ENCODE results near the gene VARS2.
A peak's percentile ranks its signal among the peaks of the same experiment; 100 is the strongest.

VARS2 gene

GRCh38 chr6:30882204-30882758 is 31.8 kb upstream of the VARS2 start:
- Histone ChIP-seq H3K79me2 (ENCODE audit: insufficient read depth, low read length) (no peaks in the 10 kb centered on the region), H2AFZ (ENCODE audit: low read length) (no peak overlapping the region), H3K9me2 (replicated peaks; ENCODE audit: low read depth, low read length) (no peaks in the 10 kb centered on the region), H3K4me3 (ENCODE audit: low read length, poor library complexity, severe bottlenecking) (no peak overlapping the region), H3K36me3 (ENCODE audit: insufficient read depth, low read length) (no peaks in the 10 kb centered on the region), H4K20me1 (ENCODE audit: insufficient read depth, low read length, poor library complexity, severe bottlenecking) (no peaks in the 10 kb centered on the region), H3F3A (ENCODE audit: low read depth) (no peaks in the 10 kb centered on the region), H3K27me3 (ENCODE audit: insufficient read depth, low read length, poor library complexity, severe bottlenecking) (peaks cover 14% of the 10 kb centered on the region), H3K9ac (ENCODE audit: low read depth, low read length, poor library complexity, severe bottlenecking) (no peak overlapping the region), H3K4me2 (ENCODE audit: low read depth, low read length, poor library complexity, severe bottlenecking) (no peak overlapping the region), H3K4me1 (ENCODE audit: insufficient read depth, low read length, poor library complexity, severe bottlenecking) (peaks cover 4% of the 10 kb centered on the region), H3K9me3 (ENCODE audit: insufficient read depth, low read depth, low read length) (no peaks in the 10 kb centered on the region)
- TF ChIP-seq CTCF (conservative IDR thresholded peaks at IDR 0.05; ENCODE audit: low read length) (no peak), EZH2phosphoT487 (IDR thresholded peaks at IDR 0.05; ENCODE audit: borderline replicate concordance) (no peak)

- Histone ChIP-seq H3K9ac (ENCODE audit: low read depth, low read length, poor library complexity, severe bottlenecking) (no peak overlapping the region), H3K9me2 (replicated peaks; ENCODE audit: low read depth, low read length) (no peaks in the 10 kb centered on the region), H3K4me3 (ENCODE audit: low read length, poor library complexity, severe bottlenecking) (no peak overlapping the region), H3K79me2 (ENCODE audit: insufficient read depth, low read length) (no peaks in the 10 kb centered on the region), H3K36me3 (ENCODE audit: insufficient read depth, low read length) (no peaks in the 10 kb centered on the region), H3K9me3 (ENCODE audit: insufficient read depth, low read depth, low read length) (no peaks in the 10 kb centered on the region), H3K27me3 (ENCODE audit: insufficient read depth, low read length, poor library complexity, severe bottlenecking) (peaks cover 14% of the 10 kb centered on the region), H4K20me1 (ENCODE audit: insufficient read depth, low read length, poor library complexity, severe bottlenecking) (no peaks in the 10 kb centered on the region), H2AFZ (ENCODE audit: low read length) (no peak overlapping the region), H3K4me2 (ENCODE audit: low read depth, low read length, poor library complexity, severe bottlenecking) (no peak overlapping the region), H3F3A (ENCODE audit: low read depth) (no peaks in the 10 kb centered on the region), H3K4me1 (ENCODE audit: insufficient read depth, low read length, poor library complexity, severe bottlenecking) (no peaks in the 10 kb centered on the region)
- no peak for TF ChIP-seq CTCF (conservative IDR thresholded peaks at IDR 0.05; ENCODE audit: low read length)
- no peak for TF ChIP-seq EZH2phosphoT487 (IDR thresholded peaks at IDR 0.05; ENCODE audit: borderline replicate concordance)
These were observed 31.0 kb upstream of the VARS2 start for GRCh38 chr6:30882759-30883684.

GRCh38 chr6:30883685-30884520 is 30.1 kb upstream of the VARS2 start, which contains the start of gene DDR1:
DDR1 (plus strand) TSS chr6:30884519; CDS start chr6:30888730, 4,211 bp downstream.
- H3K4me3 ChIP-seq (ENCODE audit: low read length, poor library complexity, severe bottlenecking), result peak within 1 kb of the TSS; percentile 68
- H3K79me2 ChIP-seq (ENCODE audit: insufficient read depth, low read length), result no peaks in the 10 kb centered on the region
- peak within 1 kb of the TSS; percentile 85 for H3K4me2 ChIP-seq (ENCODE audit: low read depth, low read length, poor library complexity, severe bottlenecking)
- H3K9ac ChIP-seq (ENCODE audit: low read depth, low read length, poor library complexity, severe bottlenecking), result peak within 1 kb of the TSS; percentile 54
- no peaks in the 10 kb centered on the region for H4K20me1 ChIP-seq (ENCODE audit: insufficient read depth, low read length, poor library complexity, severe bottlenecking)
- H3K27me3 ChIP-seq (ENCODE audit: insufficient read depth, low read length, poor library complexity, severe bottlenecking), result peaks cover 14% of the 10 kb centered on the region
- H3K9me3 ChIP-seq (ENCODE audit: insufficient read depth, low read depth, low read length), result no peaks in the 10 kb centered on the region
- H2AFZ ChIP-seq (ENCODE audit: low read length), result peak within 1 kb of the TSS; percentile 86
- H3F3A ChIP-seq (ENCODE audit: low read depth), result no peaks in the 10 kb centered on the region
- no peaks in the 10 kb centered on the region for H3K4me1 ChIP-seq (ENCODE audit: insufficient read depth, low read length, poor library complexity, severe bottlenecking)
- no peak for TF ChIP-seq CTCF (conservative IDR thresholded peaks at IDR 0.05; ENCODE audit: low read length)
- no peak for TF ChIP-seq EZH2phosphoT487 (IDR thresholded peaks at IDR 0.05; ENCODE audit: borderline replicate concordance)
- H3K36me3 ChIP-seq (ENCODE audit: insufficient read depth, low read length), result no peaks in the 10 kb centered on the region
- H3K9me2 ChIP-seq (replicated peaks; ENCODE audit: low read depth, low read length), result no peaks in the 10 kb centered on the region

All from Loucy (cell line).